Karpas-422 (cell line): ENCODE results near the gene NANOS3. TPM values are rescaled to one million over a fixed set of nuclear protein-coding genes. Genes with fewer than 3 reads are reported as not detected.

Experiments
- DNase-seq: peaks from one replicate; pipeline ENCODE4 v3.0.0-alpha.2; 2015
- H2AFZ ChIP-seq: fragments of 200-600 bp; sonication (generic); 2 replicates; pipeline ENCODE4 v1.6.1; 2014; ENCODE audit warnings: antibody characterized with exemption, low read length, mixed read lengths
- H3K27ac ChIP-seq: fragments of 200-600 bp; sonication (generic); 2 replicates; pipeline ENCODE4 v1.5.1; 2014; ENCODE audit warnings: mild to moderate bottlenecking, low read length, moderate library complexity
- H3K27me3 ChIP-seq: fragments of 200-600 bp; sonication (generic); 2 replicates; pipeline ENCODE4 v1.6.1; 2014; ENCODE audit warnings: low read length, mixed read lengths
- H3K36me3 ChIP-seq: fragments of 200-600 bp; sonication (generic); 2 replicates; pipeline ENCODE4 v1.6.1; 2014; ENCODE audit warnings: low read length, mixed read lengths; ENCODE audit not compliant: insufficient read depth
- H3K4me1 ChIP-seq: fragments of 200-600 bp; sonication (generic); 2 replicates; pipeline ENCODE4 v1.6.1; 2014; ENCODE audit warnings: mild to moderate bottlenecking, low read length, mixed read lengths
- H3K4me2 ChIP-seq: fragments of 200-600 bp; sonication (generic); 2 replicates; pipeline ENCODE4 v1.6.1; 2014; ENCODE audit warnings: low read length, low read depth, mild to moderate bottlenecking; ENCODE audit not compliant: poor library complexity, severe bottlenecking
- H3K4me3 ChIP-seq: fragments of 200-600 bp; sonication (generic); 2 replicates; pipeline ENCODE4 v1.5.1; 2014; ENCODE audit warnings: mild to moderate bottlenecking, antibody characterized with exemption, low read length, mixed read lengths
- H3K79me2 ChIP-seq: fragments of 200-600 bp; sonication (generic); 2 replicates; pipeline ENCODE4 v1.6.1; 2014; ENCODE audit warnings: mild to moderate bottlenecking, low read length, mixed read lengths
- H3K9ac ChIP-seq: fragments of 200-600 bp; sonication (generic); 2 replicates; pipeline ENCODE4 v1.6.0; 2014; ENCODE audit warnings: low read length
- H3K9me2 ChIP-seq: fragments of 200-600 bp; sonication (generic), shearing (Covaris generic); replicated peaks from 2 replicates; pipeline ENCODE4 v1.6.0; 2014; ENCODE audit warnings: mild to moderate bottlenecking, low read length, moderate library complexity; ENCODE audit not compliant: insufficient read depth
- H3K9me3 ChIP-seq: fragments of 300-700, 200-600 bp; sonication (generic); 2 replicates; pipeline ENCODE4 v1.6.1; 2014; ENCODE audit warnings: low read length, mixed read lengths
- H4K20me1 ChIP-seq: fragments of 200-600 bp; sonication (generic); 2 replicates; pipeline ENCODE4 v1.6.1; 2014; ENCODE audit warnings: mild to moderate bottlenecking, antibody characterized with exemption, low read length, low read depth; ENCODE audit not compliant: insufficient read depth
- total RNA-seq: library from RNA; depleted of rRNA; stranded (reverse); fragments of >200 nt; shearing (Covaris generic); gene quantifications from 2 replicates; pipeline ENCODE4 v1.2.3, GENCODE V29; 2014; ENCODE audit warnings: low replicate concordance

NANOS3 gene
- total RNA-seq, 1 experiment from 2014 or later, result not detected

GRCh38 chr19:13835791-13836723, 40.9 kb upstream of the NANOS3 start:
- H4K20me1 ChIP-seq, result no peaks in the 10 kb centered on the region
- peak overlapping the region; percentile 44; the same call in 1 of the 2 replicates for H3K27ac ChIP-seq
- no peaks in the 10 kb centered on the region for H3K9me3 ChIP-seq
- H3K27me3 ChIP-seq, result no peaks in the 10 kb centered on the region
- no peak overlapping the region for H3K4me3 ChIP-seq
- peaks cover 43% of the 10 kb centered on the region for H3K4me1 ChIP-seq
- no peak overlapping the region for H3K4me2 ChIP-seq
- H3K9ac ChIP-seq, result peak overlapping the region; percentile 44
- no peaks in the 10 kb centered on the region for H3K9me2 ChIP-seq
- no peaks in the 10 kb centered on the region for H3K36me3 ChIP-seq
- H3K79me2 ChIP-seq, result no peaks in the 10 kb centered on the region
- peak overlapping the region; percentile 61; the same call in 1 of the 2 replicates for H2AFZ ChIP-seq
- peak; percentile 40 for DNase-seq

DNA sequence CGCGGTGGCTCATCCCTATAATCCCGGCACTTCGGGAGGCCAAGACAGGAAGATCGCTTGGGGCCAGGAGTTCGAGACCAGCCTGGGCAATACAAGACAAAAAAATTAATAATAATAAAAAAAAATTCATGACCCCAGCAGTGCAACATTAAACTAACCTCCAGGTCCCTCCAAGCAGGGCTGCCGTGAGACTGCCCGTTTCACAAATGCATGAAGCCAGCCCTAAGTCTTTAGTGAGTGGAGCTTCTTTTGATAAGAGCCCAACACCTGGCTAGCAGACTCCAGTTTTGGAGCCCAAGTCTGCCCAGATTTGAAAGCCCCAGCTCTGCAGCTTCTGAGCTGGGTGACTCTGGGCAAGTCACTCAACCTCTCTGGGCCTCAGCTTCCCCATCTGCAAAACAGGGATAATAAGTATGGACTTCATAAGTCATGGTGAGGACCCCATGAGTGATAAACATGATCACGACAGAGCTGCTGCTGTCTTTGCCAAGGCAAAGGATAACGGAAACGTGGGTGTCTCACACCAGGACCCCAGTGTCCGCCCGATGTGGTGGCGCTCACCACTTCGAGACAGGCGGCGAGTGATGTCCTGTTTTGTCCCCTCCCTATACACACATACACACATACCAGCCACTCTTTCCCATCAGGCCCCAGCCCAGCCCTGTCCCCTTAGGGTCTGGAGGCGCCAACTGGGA, 38.4 kb upstream of the NANOS3 start:
- Histone ChIP-seq H3K36me3 (no peaks in the 10 kb centered on the region), H3K9ac (peak overlapping the region; percentile 72), H3K9me2 (no peaks in the 10 kb centered on the region), H3K27ac (no peak overlapping the region), H2AFZ (no peak overlapping the region), H3K27me3 (no peaks in the 10 kb centered on the region), H3K79me2 (no peaks in the 10 kb centered on the region), H3K4me1 (peaks cover 45% of the 10 kb centered on the region), H3K9me3 (no peaks in the 10 kb centered on the region), H3K4me2 (peak overlapping the region; percentile 75), H3K4me3 (peak overlapping the region; percentile 66; the same call in 1 of the 2 replicates), H4K20me1 (no peaks in the 10 kb centered on the region)
- DNase-seq, result peak; percentile 38

DNA sequence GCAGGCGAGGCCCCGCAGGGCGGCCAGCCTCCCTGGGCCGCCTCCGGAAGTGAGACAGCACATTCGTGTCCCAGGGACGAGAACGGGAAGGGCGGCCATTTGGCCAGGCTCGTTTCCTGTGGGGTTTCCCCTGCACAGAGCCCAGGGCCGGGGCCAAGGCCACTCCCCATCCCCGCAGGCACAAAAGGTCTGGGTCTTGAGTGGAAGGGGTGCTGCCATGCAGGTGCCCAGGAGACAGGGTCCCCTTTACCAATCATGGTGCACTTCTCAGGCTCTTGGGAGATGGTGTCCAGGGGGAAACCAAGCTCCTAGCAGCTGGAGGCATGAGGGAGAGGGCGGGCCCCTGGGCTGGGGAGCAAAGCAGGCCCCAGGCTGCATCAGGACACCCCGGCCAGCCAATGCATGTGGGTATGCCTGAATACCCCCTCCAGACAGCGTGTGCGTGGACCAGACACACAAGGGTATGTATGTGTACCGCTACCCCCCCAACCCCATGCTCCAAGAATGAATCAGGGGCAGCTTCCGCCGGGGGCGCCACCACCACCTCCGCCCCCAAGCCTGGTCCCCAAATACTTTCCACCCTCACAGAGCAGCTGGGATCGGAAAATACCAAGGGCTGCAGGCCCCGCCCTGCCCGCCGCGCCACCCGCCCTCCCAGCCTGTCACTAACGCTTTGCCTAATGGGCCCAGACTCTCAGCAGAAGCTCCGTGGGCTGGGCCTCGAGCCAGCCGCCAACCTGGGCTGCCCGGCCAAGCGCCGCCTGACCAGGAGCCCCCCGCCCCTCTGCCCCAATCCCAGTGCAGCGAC, 37.6 kb upstream of the NANOS3 start:
- Histone ChIP-seq H2AFZ (peak overlapping the region; percentile 70; the same call in 1 of the 2 replicates), H3K4me1 (peaks cover 39% of the 10 kb centered on the region), H4K20me1 (no peaks in the 10 kb centered on the region), H3K27ac (peak overlapping the region; percentile 47), H3K9me3 (no peaks in the 10 kb centered on the region), H3K9ac (peak overlapping the region; percentile 72), H3K27me3 (no peaks in the 10 kb centered on the region), H3K79me2 (no peaks in the 10 kb centered on the region), H3K36me3 (no peaks in the 10 kb centered on the region), H3K4me3 (peak overlapping the region; percentile 66), H3K9me2 (no peaks in the 10 kb centered on the region), H3K4me2 (peak overlapping the region; percentile 75)
- DNase-seq, result peak; percentile 81

DNA sequence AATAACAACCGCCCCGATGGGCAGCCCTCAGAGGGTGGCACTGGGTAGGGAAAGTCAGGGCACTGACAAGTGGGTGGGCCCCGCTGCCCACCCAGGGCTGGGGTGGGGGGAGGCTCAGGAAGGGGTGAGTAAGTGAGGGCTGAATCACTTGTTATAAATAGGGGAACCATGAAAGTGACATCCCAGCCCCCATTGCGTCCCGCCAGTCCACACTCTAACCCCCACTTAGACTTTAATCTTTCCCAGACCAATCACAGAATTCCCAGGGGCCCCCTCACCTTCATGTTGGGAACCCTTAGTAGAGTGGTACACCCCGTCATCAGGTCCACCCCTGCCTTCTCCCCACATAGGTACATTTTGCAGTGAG, 37.0 kb upstream of the NANOS3 start:
- H2AFZ ChIP-seq, result 0 out of 2 replicates have a peak overlapping the region, but pooled peaks have one; percentile 56
- H3K9ac ChIP-seq, result peak overlapping the region; percentile 72
- H3K9me2 ChIP-seq, result no peaks in the 10 kb centered on the region
- no peaks in the 10 kb centered on the region for H4K20me1 ChIP-seq
- H3K27ac ChIP-seq, result no peak overlapping the region
- H3K79me2 ChIP-seq, result no peaks in the 10 kb centered on the region
- peak overlapping the region; percentile 75 for H3K4me2 ChIP-seq
- peak; percentile 39 for DNase-seq
- H3K4me1 ChIP-seq, result peaks cover 39% of the 10 kb centered on the region
- H3K4me3 ChIP-seq, result peak overlapping the region; percentile 66; the same call in 1 of the 2 replicates
- H3K9me3 ChIP-seq, result no peaks in the 10 kb centered on the region
- no peaks in the 10 kb centered on the region for H3K36me3 ChIP-seq
- no peaks in the 10 kb centered on the region for H3K27me3 ChIP-seq

GRCh38 chr19:13840305-13841085, 36.4 kb upstream of the NANOS3 start:
- no peaks in the 10 kb centered on the region for H3K79me2 ChIP-seq
- no peak overlapping the region for H3K27ac ChIP-seq
- H3K4me1 ChIP-seq, result peaks cover 39% of the 10 kb centered on the region
- H2AFZ ChIP-seq, result no peak overlapping the region
- H3K4me3 ChIP-seq, result peak overlapping the region; percentile 66; the same call in 1 of the 2 replicates
- H3K27me3 ChIP-seq, result no peaks in the 10 kb centered on the region
- peak overlapping the region; percentile 72 for H3K9ac ChIP-seq
- H3K9me2 ChIP-seq, result no peaks in the 10 kb centered on the region
- no peaks in the 10 kb centered on the region for H4K20me1 ChIP-seq
- peak overlapping the region; percentile 75 for H3K4me2 ChIP-seq
- H3K9me3 ChIP-seq, result no peaks in the 10 kb centered on the region
- DNase-seq, result no peak
- no peaks in the 10 kb centered on the region for H3K36me3 ChIP-seq

DNA sequence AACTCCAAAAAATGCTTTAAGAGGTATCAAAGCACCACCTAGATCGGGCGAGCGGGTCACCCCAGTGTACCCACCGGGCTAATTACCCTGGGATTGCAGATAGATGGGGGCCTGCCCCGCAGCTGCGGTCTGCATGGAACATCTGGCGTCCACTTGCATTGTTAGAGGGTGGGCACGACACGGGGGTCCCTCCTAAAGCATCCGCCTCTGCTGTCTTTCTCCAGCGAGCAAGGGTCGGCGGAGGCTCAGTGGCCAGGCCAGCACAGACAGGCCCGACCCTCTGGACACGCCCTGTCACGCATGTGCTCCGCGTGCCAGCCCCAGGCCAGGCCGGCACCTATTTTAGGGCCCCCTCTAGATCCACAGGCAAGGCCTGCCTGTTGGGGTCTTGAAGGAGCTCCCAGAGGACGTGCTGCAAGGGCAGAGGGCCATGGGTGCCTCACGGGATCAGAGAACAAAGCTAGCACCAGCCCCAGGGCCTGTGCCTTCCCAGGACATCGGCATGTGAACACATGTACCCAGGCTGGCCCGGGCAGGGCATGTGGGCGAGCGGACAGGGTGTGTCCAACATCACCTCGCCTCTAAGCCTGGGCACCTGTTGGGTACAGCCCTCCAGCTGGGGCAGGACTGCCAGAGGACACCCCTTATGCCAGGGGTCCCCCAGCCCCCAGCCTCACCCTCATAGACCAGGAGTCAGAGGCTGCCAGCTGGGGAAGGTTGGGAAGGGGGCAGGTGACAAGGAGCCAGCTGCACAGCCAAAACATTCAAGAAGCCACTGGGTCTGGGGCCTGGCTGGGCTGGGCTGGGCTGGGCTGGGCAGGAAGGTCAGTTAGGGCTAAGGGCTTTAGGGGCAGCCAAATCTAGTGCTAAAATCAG, 35.6 kb upstream of the NANOS3 start:
- Histone ChIP-seq H3K4me2 (peak overlapping the region; percentile 60), H2AFZ (no peak overlapping the region), H4K20me1 (no peaks in the 10 kb centered on the region), H3K79me2 (no peaks in the 10 kb centered on the region), H3K27ac (no peak overlapping the region), H3K4me3 (peak overlapping the region; percentile 63; the same call in 1 of the 2 replicates), H3K4me1 (peaks cover 40% of the 10 kb centered on the region), H3K27me3 (no peaks in the 10 kb centered on the region), H3K9me2 (no peaks in the 10 kb centered on the region), H3K9me3 (no peaks in the 10 kb centered on the region), H3K9ac (peak overlapping the region; percentile 66; the same call in 1 of the 2 replicates), H3K36me3 (no peaks in the 10 kb centered on the region)
- DNase-seq, result peak; percentile 36

- Histone ChIP-seq H3K4me2 (peak overlapping the region; percentile 60), H2AFZ (no peak overlapping the region), H3K36me3 (no peaks in the 10 kb centered on the region), H3K9ac (peak overlapping the region; percentile 66), H4K20me1 (no peaks in the 10 kb centered on the region), H3K9me3 (no peaks in the 10 kb centered on the region), H3K79me2 (no peaks in the 10 kb centered on the region), H3K27me3 (no peaks in the 10 kb centered on the region), H3K4me3 (peak overlapping the region; percentile 63), H3K9me2 (no peaks in the 10 kb centered on the region), H3K27ac (no peak overlapping the region), H3K4me1 (peaks cover 40% of the 10 kb centered on the region)
- no peak for DNase-seq
These were observed 35.0 kb upstream of the NANOS3 start for GRCh38 chr19:13841962-13842290.
